Fibroblast of skin of left biceps (primary cell): ENCODE measurements around the gene KLF15.
"Not testable (repeated sequence)": the region's sequence is repeated elsewhere in the genome, so short reads cannot be mapped to it uniquely, and the experiment has no call there.

ENCODE experiments used
- DNase-seq, 2 experiments: peaks; one replicate each; pipeline ENCODE4 v3.0.0-alpha.2; 2013; ENCODE audit warnings: low read depth in 2 of 2

Gene KLF15

GRCh38 chr3:126346466-126346865, 10.7 kb downstream of the KLF15 start:
- no peak for DNase-seq

- DNase-seq, result no peak
Observed at GRCh38 chr3:126345641-126346460, 11.4 kb downstream of the KLF15 start.

- DNase-seq, result no peak
Observed at GRCh38 chr3:126345231-126345630, 12.0 kb downstream of the KLF15 start.

GRCh38 chr3:126344380-126345041, 12.7 kb downstream of the KLF15 start:
- no peak for DNase-seq

DNA sequence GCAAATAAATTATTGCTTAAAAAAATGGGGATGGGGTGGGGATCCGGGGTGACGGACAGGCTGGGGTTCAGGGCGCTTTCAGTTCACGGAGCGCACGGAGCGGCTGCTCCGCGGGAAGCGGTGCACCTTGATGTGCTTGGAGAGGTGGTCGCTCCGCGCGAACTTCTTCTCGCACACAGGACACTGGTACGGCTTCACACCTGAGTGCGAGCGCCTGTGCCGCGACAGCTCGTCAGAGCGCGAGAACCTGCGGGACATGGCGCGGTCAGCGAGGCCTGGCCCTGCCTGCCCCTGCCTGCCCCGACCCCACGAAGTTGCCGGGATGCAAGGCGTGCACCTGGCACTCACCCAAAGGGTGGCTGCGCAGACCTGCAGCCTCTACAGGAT, 13.6 kb downstream of the KLF15 start:
- DNase-seq, result no peak

- DNase-seq, result no peak
Observed at GRCh38 chr3:126342991-126343648, 14.1 kb downstream of the KLF15 start.

GRCh38 chr3:126342211-126342610, 15.0 kb downstream of the KLF15 start:
- no peak for DNase-seq

DNA sequence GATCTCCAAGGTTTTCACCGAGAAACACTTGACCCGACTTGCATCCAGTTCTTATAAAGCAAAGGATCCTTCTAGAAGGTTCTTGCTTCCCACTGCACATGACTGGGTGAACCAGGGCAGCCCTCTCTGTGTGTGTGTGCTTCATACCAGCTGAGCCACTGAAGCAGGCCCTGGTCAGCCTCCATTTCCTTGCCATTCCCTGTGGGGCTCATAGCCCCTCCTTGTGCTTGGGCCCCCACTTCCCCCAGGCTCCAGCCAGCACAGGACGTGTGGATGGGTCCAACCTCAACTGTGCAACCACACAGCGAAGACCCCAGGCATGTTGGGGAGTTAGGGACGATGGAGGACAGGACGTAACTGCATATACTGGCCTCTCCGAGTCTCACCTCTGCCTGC, 15.5 kb downstream of the KLF15 start:
- DNase-seq, result no peak

DNA sequence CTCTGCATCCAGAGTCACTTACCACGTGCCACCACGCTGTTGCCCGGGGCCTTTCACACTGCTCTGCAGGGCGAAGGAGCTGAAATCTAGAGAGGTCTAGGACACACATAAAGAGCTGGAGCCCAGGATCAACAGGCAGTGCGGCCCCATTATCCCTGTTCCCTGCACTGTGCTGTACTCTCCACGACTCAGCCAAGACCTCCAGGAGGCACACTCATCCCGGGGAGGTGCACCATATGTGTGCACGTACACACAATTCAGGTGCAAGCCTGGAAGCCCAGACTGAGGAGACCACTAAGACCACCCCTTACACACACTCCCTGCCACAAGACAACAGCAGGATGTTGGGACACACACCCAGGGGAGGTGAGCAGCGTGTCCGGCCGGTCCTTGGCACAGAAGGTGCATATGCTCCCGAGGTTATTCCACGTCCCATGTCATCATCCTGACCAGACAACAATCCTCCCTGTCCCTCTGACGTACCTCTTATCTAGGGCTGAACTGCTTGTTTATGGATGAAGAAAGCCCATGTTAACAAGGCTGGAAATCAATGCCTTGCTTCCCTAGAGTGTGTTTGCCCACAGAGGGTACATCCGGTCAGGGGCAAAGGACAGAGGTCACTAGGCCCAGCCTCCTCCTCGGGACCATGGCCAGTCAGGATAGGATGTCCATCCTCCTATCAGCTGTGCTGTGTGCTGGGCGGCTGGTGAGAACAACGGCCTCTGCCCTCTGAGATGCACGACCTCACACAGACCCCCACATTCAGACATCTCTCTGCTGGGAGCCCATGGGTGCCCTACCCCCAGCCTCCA, 16.1 kb downstream of the KLF15 start:
- DNase-seq, result no peak

DNA sequence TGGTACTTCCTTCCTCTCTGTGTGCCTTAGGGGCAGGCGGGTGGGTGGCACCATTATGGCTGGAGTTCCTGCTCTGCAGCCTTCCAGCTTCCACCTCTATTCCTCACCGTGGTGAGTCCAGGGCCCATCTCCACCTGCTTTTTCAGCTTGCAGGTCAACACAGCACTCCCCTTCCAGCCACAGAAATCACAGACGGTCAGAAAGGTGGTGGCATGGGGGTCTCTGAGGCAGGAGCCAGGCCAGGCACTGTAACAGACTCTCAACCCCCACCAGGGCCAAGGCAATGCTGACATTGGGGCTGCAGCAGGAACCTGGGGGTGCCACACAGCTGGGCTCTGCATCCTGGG, 16.6 kb downstream of the KLF15 start:
- DNase-seq, result no peak

GRCh38 chr3:126340081-126340511, 17.1 kb downstream of the KLF15 start:
- DNase-seq, result no peak

DNA sequence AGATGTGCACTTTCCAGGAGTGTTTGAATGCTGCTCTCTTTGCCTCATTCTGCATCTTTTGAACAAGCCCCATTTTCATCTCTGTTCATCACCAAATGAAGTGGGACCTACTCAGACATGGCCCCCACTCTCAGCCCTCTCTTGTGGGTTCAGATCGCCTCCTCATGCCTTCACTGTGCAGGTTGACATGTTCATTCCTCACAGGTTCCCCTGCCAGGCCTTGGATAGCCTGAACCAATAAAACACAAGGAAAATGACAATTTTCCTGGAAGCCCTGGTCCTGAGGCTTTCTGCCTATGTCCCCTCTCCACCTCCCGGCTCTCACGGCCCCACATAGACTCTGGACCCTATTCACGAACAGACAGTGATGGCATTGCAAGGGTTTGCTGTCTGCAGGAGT, 17.7 kb downstream of the KLF15 start:
- DNase-seq, result no peak

- no peak for DNase-seq
Observed at GRCh38 chr3:126338790-126339288, 18.4 kb downstream of the KLF15 start.

DNA sequence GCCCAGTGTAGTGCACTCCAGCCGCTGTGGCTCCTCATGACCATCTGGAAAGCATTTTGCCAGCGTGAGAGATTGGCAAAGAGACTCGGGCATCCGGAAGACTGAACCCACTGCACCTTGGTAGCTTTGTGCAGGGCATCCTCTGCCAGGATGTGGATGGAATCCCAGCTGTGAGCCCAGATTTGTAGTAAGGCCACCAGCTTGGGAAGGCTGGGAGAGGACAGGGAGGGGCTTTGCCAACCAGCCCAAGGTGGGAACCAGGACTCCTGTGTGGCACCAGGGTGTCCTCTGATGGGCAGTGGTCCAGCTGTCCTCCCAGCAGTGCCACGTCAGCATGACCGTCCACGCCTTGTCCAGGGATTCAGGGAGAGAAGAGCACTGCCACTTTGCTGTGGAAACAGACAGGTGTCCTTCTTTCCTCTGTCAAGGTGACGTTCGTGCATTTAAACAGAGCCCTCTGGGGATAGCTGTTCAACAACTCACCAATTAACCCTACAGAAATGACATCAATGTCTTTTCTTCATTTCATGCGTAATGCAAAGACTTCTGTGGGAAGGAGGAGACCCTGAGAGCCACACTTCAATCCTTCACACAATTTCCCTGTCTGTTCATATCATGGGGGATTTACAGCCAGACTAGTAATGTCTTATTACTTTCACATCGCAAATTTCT, 19.1 kb downstream of the KLF15 start:
- DNase-seq, result no peak

DNA sequence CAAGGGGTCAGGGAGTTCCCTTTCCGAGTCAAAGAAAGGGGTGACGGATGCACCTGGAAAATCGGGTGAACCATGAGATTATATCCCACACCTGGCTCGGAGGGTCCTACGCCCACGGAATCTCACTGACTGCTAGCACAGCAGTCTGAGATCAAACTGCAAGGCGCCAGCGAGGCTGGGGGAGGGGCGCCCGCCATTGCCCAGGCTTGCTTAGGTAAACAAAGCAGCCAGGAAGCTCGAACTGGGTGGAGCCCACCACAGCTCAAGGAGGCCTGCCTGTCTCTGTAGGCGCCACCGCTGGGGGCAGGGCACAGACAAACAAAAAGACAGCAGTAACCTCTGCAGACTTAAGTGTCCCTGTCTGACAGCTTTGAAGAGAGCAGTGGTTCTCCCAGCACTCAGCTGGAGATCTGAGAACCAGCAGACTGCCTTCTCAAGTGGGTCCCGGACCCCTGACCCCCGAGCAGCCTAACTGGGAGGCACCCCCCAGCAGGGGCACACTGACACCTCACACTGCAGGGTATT, 25.3 kb downstream of the KLF15 start:
- not testable (repeated sequence) for DNase-seq

- no peak for DNase-seq
Observed at GRCh38 chr3:126329927-126330725, 27.1 kb downstream of the KLF15 start.

DNA sequence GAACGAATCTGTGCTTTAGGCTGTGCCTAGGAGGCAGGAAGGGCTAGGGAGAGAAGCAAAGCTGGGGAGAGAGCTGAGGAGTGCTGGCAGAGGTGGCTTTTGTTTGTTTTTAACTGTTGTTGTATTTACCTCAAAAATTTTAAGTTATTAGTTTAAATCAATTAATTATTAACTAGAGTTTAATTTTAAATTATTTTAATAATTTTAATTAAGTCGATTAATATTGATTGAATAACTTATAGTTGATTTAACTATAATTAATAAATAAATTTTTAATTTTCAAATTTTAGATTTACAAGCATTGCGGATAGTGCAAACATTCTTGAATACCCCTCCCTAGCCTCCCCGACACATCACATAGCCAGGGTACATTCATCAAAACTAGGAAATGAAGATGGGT, 30.6 kb downstream of the KLF15 start:
- DNase-seq, result no peak

- DNase-seq, result no peak
Observed at GRCh38 chr3:126322181-126322967, 34.8 kb downstream of the KLF15 start.

- no peak for DNase-seq
Observed at GRCh38 chr3:126321490-126321889, 35.7 kb downstream of the KLF15 start.
